SH-SY5Y (cell line): ENCODE measurements around the gene GPR180.

ENCODE experiments used
- GATA2 ChIP-seq: IDR thresholded peaks from 2 replicates; pipeline ENCODE4 v1.6.1; 2011; ENCODE audit warnings: mild to moderate bottlenecking, low read depth, low read length
- GATA3 ChIP-seq: IDR thresholded peaks from 2 replicates; pipeline ENCODE4 v1.6.1; 2011; ENCODE audit warnings: low read depth, mild to moderate bottlenecking, low read length, moderate library complexity

DNA sequence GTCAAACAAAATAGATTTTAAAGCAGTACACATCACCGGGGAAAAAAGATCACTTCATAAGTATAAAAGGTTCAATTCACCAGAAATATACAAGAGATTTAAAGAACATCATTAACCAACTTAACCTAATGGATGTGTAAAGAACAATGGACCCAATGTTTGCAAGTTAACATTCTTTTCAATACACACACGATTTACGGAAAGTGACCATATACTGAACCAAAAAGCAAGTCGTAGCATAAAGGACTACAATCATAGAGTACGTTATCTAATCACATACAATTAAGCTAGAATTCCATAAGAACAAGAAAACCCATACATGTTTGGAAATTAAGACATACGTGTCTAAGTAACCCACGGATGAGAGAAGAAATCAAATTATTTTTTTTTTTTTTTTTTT lies 15.3 kb upstream of the GPR180 start:
- no peak for TF ChIP-seq GATA3
- no peak for TF ChIP-seq GATA2
